Heart left ventricle (tissue), 16 donors: Measurements from ENCODE around the gene RAB6D. TPM values are rescaled to one million over a fixed set of nuclear protein-coding genes. Genes with fewer than 3 reads are reported as not detected.
"Not testable (repeated sequence)": the region's sequence is repeated elsewhere in the genome, so short reads cannot be mapped to it uniquely, and the experiment has no call there.

Experiments
- ATAC-seq, 4 donors: fragments of 200-7000 bp; cut with Tn5 transposase; one replicate each; pipeline ENCODE4 v1.9.1; 2020 to 2022; ENCODE audit warnings: moderate library complexity in 4 of 4, mild to moderate bottlenecking in 3 of 4, moderate number of reproducible peaks in 1 of 4
- DNase-seq, 5 donors: peaks; one replicate each; pipeline ENCODE4 v3.0.0-alpha.2; 2020
- H3K27ac ChIP-seq, 12 donors: fragments of 200-600 bp; sonication (generic) in 4 of 12; one replicate each; pipeline versions ENCODE4 v1.5.0 to v1.8.0; 2016 to 2022; ENCODE audit warnings: mild to moderate bottlenecking in 2 of 12
- H3K27me3 ChIP-seq, 9 donors: fragments of 200-600 bp; sonication (generic) in 2 of 9; one replicate each; pipeline versions ENCODE4 v1.5.1 to v1.8.0; 2016 to 2022; ENCODE audit warnings: mild to moderate bottlenecking in 3 of 9
- H3K36me3 ChIP-seq, 9 donors: fragments of 200-600 bp; sonication (generic) in 2 of 9; one replicate each; pipeline versions ENCODE4 v1.5.0 to v1.8.0; 2018 to 2022; ENCODE audit warnings: mild to moderate bottlenecking in 2 of 9
- H3K4me1 ChIP-seq, 12 donors: fragments of 200-600 bp; sonication (generic) in 4 of 12; one replicate each; pipeline versions ENCODE4 v1.5.0 to v1.8.0; 2016 to 2022; ENCODE audit warnings: mild to moderate bottlenecking in 3 of 12
- H3K4me3 ChIP-seq, 12 donors: fragments of 200-600 bp; sonication (generic) in 4 of 12; one replicate each; pipeline versions ENCODE4 v1.5.0 to v1.8.0; 2017 to 2022; ENCODE audit warnings: mild to moderate bottlenecking in 9 of 12, moderate library complexity in 4 of 12
- H3K9me3 ChIP-seq, 12 donors: fragments of 200-600 bp; sonication (generic) in 4 of 12; one replicate each; pipeline versions ENCODE4 v1.5.0 to v1.8.0; 2016 to 2022; ENCODE audit warnings: mild to moderate bottlenecking in 1 of 12
- POLR2A ChIP-seq, 2 donors: fragments of 450-650 bp; IDR thresholded peaks; one replicate each; pipeline ENCODE4 v1.6.1; 2017; ENCODE audit warnings: antibody characterized with exemption in 2 of 2, mild to moderate bottlenecking in 2 of 2, moderate library complexity in 2 of 2
- WGBS, 4 donors: extraction: QIAGEN DNeasy Blood & Tissue Kit in 2 of 4; methylation state at CpG; one replicate each; pipeline versions ENCODE4 v1.1.5 to v1.1.7; 2013 to 2018; 5-methylcytosine and 5-hydroxymethylcytosine counted together
- intact Hi-C, 10 donors: fragments of 100-400 bp; cut with DNase I; formaldehyde crosslinking; loops; one replicate each; pipeline versions ENCODE4 v1.11.1 to v1.14.2; 2022
- polyA plus RNA-seq, 2 donors: library from polyadenylated mRNA; stranded (reverse); fragments of 200-250 nt; gene quantifications; one replicate each; pipeline ENCODE4 v1.2.3, GENCODE V29; 2013
- total RNA-seq, 9 donors: library from RNA; depleted of rRNA in 2 of 9; stranded (reverse); fragments of >200 nt in 2 of 9; fragmentation: NEBNext Ultra II Directional in 3 of 9; extraction: Animal tissue kit (Norgen Biotek cat#: 25700) in 3 of 9; gene quantifications; one replicate each; pipeline versions ENCODE4 v1.1.0 to v1.2.4, GENCODE V29; 2016 to 2023
- TF ChIP-seq, protein P1 (sequence below), 12 donors: fragments of 200-600 bp; sonication (generic) in 4 of 12; IDR thresholded peaks; one replicate each; pipeline versions ENCODE4 v1.5.0 to v1.8.0; 2018 to 2022; ENCODE audit warnings: antibody characterized with exemption in 12 of 12, mild to moderate bottlenecking in 5 of 12
- donor health status: ischemic (EF 13 %, LVEDD 7.1; RV severe dilation, severe dysfunction).
- donor health status: healthy with polysubstance abuse.
- donor health status: DM: no; HTN: yes; CAD: no.
- donor health status: DM: no; HTN: no; CAD: no.
- donor health status: ischemic (EF 25% LVEDD 6.9; RV normal size, moderate dysfunction).
- donor health status: ischemic (EF 25% LVEDD 5.7; RV mildly dilated, moderate dysfunction).
- donor health status: healthy.
- donor health status: DM: yes; HTN: yes; CAD: no.
- donor health status: ischemic (EF 35%, LVEDD 5.7; RV mildly dilated, moderate dysfunction).
- donor health status: nonischemic (EF 11% LVEDD 7.7; RV severe dilation, severe dysfunction).
- donor health status: DM: yes; HTN: yes; CAD: no.
- donor health status: PGD.
- donor health status: ischemic (EF 29% LVEDD 5.4; RV normal size, mild dysfunction).
- donor health status: nonischemic (EF 23%, LVEDD 6.1; RV moderate dilation, normal function).

RAB6D gene
- total and polyA plus RNA-seq, 11 donors = 0.11 to 0.18 (median 0.13) TPM; not detected in 7

DNA sequence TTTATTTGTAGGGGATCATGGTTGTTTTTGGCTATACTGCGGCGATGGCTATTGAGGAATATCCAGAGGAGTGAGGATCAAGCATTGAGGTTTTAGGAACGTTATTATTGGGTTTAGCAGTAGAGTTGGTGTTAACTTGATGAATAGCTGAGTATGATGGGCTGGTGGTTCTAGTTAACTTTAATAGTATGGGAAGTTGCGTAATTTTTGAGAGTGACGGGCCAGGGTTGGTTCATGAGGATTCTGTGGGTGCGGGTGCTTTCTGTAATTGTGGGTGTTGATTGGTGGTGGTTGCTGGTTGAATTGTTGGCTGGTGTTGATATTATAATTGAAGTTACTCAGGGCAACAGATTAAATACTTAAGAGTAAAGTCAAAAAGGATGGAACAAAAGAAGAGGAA, 6.0 kb upstream of the RAB6D start:
- H3K9me3 ChIP-seq = no peaks in the 10 kb centered on the region
- H3K27me3 ChIP-seq = peaks cover 0 to 24% (median 5%) of the 10 kb centered on the region in 9 donors
- H3K4me3 ChIP-seq = no peak overlapping the region
- 89 to 93% (median 91%) methylated on average over 6 of the region's 6 CpGs for WGBS, 4 donors
- DNase-seq (no peak), ATAC-seq (no peak)
- H3K27ac ChIP-seq = no peak overlapping the region
- intact Hi-C loops = loop anchor here in 1 of 10 donors (10.0 kb wide), 1 partner anchor 1085 kb away; no protein-coding TSS in a partner anchor
- TF ChIP-seq, protein P1, sequence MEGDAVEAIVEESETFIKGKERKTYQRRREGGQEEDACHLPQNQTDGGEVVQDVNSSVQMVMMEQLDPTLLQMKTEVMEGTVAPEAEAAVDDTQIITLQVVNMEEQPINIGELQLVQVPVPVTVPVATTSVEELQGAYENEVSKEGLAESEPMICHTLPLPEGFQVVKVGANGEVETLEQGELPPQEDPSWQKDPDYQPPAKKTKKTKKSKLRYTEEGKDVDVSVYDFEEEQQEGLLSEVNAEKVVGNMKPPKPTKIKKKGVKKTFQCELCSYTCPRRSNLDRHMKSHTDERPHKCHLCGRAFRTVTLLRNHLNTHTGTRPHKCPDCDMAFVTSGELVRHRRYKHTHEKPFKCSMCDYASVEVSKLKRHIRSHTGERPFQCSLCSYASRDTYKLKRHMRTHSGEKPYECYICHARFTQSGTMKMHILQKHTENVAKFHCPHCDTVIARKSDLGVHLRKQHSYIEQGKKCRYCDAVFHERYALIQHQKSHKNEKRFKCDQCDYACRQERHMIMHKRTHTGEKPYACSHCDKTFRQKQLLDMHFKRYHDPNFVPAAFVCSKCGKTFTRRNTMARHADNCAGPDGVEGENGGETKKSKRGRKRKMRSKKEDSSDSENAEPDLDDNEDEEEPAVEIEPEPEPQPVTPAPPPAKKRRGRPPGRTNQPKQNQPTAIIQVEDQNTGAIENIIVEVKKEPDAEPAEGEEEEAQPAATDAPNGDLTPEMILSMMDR (IDR thresholded peaks at IDR 0.05) = no peak
- no peak for TF ChIP-seq POLR2A (IDR thresholded peaks at IDR 0.05)
- H3K36me3 ChIP-seq = no peaks in the 10 kb centered on the region
- H3K4me1 ChIP-seq = no peaks in the 10 kb centered on the region

DNA sequence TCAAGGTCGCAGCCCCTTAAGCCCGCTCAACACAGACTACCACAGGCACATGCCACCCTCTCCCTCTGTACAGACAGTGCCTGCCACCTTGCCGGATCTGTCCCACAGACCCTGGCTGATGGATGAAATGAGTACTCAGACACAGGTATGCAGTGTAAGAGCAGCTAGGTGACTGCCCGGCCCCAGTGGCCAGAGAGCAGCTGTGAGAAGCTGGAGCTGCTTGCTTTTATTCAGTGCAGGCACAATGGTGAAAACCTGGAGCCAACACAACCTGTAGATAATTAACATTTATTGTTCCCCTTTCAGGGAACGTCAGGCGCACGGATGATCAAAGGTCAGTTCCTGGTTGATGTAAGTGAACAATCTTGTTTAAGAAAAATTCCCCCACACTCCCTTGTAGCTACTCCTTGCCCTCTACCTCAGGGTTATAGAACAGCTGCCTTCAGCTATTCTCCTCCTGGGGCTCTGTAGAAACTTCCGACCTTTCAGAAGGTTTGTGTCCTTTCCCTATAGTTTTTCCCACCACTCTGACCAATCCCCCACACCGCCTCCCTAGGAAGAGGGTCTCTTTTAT, 4.6 kb upstream of the RAB6D start:
- not testable (repeated sequence) for H3K4me1 ChIP-seq, H3K4me3 ChIP-seq, H3K27ac ChIP-seq, H3K9me3 ChIP-seq, ATAC-seq, DNase-seq, H3K36me3 ChIP-seq
- intact Hi-C loops = loop anchor here in 1 of 10 donors (10.0 kb wide), 1 partner anchor 1084 kb away; no protein-coding TSS in a partner anchor
- peaks cover 0 to 33% (median 16%) of the 10 kb centered on the region in 9 donors for H3K27me3 ChIP-seq
- 85 to 92% (median 88%) methylated on average over 3 to 8 of the region's 9 CpGs for WGBS, 4 donors

DNA sequence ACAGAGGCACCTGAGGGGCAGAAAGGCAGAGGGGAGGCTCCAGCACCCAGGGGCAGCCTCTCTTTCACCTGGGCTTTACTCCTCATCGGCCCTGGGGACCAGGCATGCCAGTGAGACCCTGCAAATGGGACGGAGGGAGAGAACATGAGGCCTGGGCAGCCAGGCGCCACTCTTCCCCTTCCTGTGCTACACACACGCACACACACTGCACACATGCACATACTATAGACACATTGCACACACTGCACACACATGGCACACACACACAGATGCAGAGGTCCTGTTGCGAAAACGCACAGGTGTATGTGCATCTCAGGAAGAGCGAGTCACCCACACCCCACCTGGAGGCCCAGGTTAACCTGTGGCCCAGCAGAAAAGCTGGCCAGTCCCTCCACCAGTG, 3.4 kb upstream of the RAB6D start:
- TF ChIP-seq, protein P1 (IDR thresholded peaks at IDR 0.05) = no peak
- no peak for TF ChIP-seq POLR2A (IDR thresholded peaks at IDR 0.05)
- no peaks in the 10 kb centered on the region for H3K36me3 ChIP-seq
- no peaks in the 10 kb centered on the region for H3K4me1 ChIP-seq
- DNase-seq (no peak), ATAC-seq (no peak)
- H3K4me3 ChIP-seq = no peak overlapping the region
- H3K27ac ChIP-seq = no peak overlapping the region
- WGBS, 4 donors = 85 to 98% (median 92%) methylated on average over 6 to 7 of the region's 7 CpGs
- no peaks in the 10 kb centered on the region for H3K9me3 ChIP-seq
- H3K27me3 ChIP-seq = peaks cover 0 to 36% (median 16%) of the 10 kb centered on the region in 9 donors
- intact Hi-C loops = loop anchor here in 1 of 10 donors (10.0 kb wide), 1 partner anchor 1083 kb away; no protein-coding TSS in a partner anchor

DNA sequence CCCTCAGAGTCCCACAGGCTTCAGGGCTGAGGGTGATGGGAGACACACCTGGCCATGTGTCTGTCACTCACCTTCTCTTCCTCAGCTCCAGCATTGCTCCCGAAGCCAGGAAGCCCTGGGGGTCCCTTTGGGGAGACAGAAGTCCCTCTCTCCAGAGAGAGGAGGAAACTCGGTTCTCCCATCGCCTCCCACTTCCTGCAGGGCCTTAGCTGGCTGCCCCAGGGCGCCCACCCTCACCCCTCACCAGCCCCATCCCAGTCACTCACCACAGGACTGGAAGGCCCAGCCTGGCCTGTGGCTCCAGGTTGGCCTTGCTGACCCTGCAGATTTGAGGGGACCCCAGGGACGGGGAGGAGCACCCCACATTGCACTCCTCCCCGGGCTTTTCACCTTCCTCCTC, 2.7 kb upstream of the RAB6D start:
- intact Hi-C loops = loop anchor here in 1 of 10 donors (10.0 kb wide), 1 partner anchor 1082 kb away; no protein-coding TSS in a partner anchor

More for the DNA sequence above, 2.7 kb upstream of the RAB6D start:
- 54 to 79% (median 77%) methylated on average over 4 to 6 of the region's 6 CpGs for WGBS, 4 donors
- no peaks in the 10 kb centered on the region for H3K9me3 ChIP-seq
- no peaks in the 10 kb centered on the region for H3K36me3 ChIP-seq
- DNase-seq (no peak), ATAC-seq (peak in 1 of 4 donors; percentile 12)
- H3K4me1 ChIP-seq = no peaks in the 10 kb centered on the region
- H3K27me3 ChIP-seq = peaks cover 0 to 43% (median 16%) of the 10 kb centered on the region in 9 donors
- H3K27ac ChIP-seq = no peak overlapping the region
- H3K4me3 ChIP-seq = no peak overlapping the region
- TF ChIP-seq POLR2A (IDR thresholded peaks at IDR 0.05) = no peak
- TF ChIP-seq, protein P1 (IDR thresholded peaks at IDR 0.05) = no peak
